SU-DHL-6 (cell line): ENCODE measurements around the gene CA12.

ENCODE experiments used
- H2AFZ ChIP-seq: fragments of 200-600 bp; sonication (generic); 2 replicates; pipeline ENCODE4 v1.6.1; 2014; ENCODE audit warnings: low read depth, mild to moderate bottlenecking, moderate library complexity, mixed read lengths, antibody characterized with exemption, low read length; ENCODE audit not compliant: severe bottlenecking
- H3F3A ChIP-seq: fragments of 200-600 bp; shearing (Covaris generic); 2 replicates; pipeline ENCODE4 v1.6.0; 2016; ENCODE audit warnings: antibody characterized with exemption, mild to moderate bottlenecking; ENCODE audit not compliant: insufficient read depth
- H3K27ac ChIP-seq: fragments of 200-600 bp; sonication (generic); 2 replicates; pipeline ENCODE4 v1.5.1; 2016; ENCODE audit warnings: low read depth, mild to moderate bottlenecking, low read length, moderate library complexity, mixed read lengths
- H3K27me3 ChIP-seq: fragments of 200-600 bp; sonication (generic), shearing (Covaris generic); 2 replicates; pipeline ENCODE4 v1.6.0; 2014; ENCODE audit warnings: mild to moderate bottlenecking, low read length
- H3K36me3 ChIP-seq: fragments of 200-600 bp; sonication (generic); 2 replicates; pipeline ENCODE4 v1.6.1; 2014; ENCODE audit warnings: mild to moderate bottlenecking, low read length, mixed read lengths
- H3K4me2 ChIP-seq: fragments of 300-600, 200-600 bp; shearing (Covaris generic), sonication (generic); 2 replicates; pipeline ENCODE4 v1.6.0; 2014; ENCODE audit warnings: low read length, low read depth, mild to moderate bottlenecking; ENCODE audit not compliant: poor library complexity, severe bottlenecking
- H3K4me3 ChIP-seq: fragments of 200-600 bp; sonication (generic); 2 replicates; pipeline ENCODE4 v1.5.1; 2014; ENCODE audit warnings: antibody characterized with exemption, low read length, mild to moderate bottlenecking, mixed read lengths; ENCODE audit not compliant: insufficient read depth, poor library complexity, severe bottlenecking
- H3K79me2 ChIP-seq: fragments of 200-600 bp; sonication (generic); 2 replicates; pipeline ENCODE4 v1.6.1; 2014; ENCODE audit warnings: mild to moderate bottlenecking, low read length, moderate library complexity; ENCODE audit not compliant: insufficient read depth
- H3K9ac ChIP-seq: fragments of 200-600 bp; sonication (generic); 2 replicates; pipeline ENCODE4 v1.7.0; 2014; ENCODE audit warnings: mild to moderate bottlenecking, low read length
- H3K9me2 ChIP-seq: fragments of 200-600 bp; sonication (generic); replicated peaks from 2 replicates; pipeline ENCODE4 v1.6.1; 2014; ENCODE audit warnings: low read length; ENCODE audit not compliant: insufficient read depth
- H3K9me3 ChIP-seq: fragments of 200-600 bp; sonication (generic); 2 replicates; pipeline ENCODE4 v1.6.1; 2014; ENCODE audit warnings: low read length, mixed read lengths; ENCODE audit not compliant: insufficient read depth
- H4K20me1 ChIP-seq: fragments of 200-600 bp; sonication (generic); 2 replicates; pipeline ENCODE4 v1.6.1; 2014; ENCODE audit warnings: low read depth, mild to moderate bottlenecking, antibody characterized with exemption, low read length, moderate library complexity, mixed read lengths
- EZH2phosphoT487 ChIP-seq: fragments of 200-600 bp; sonication (generic), shearing (Covaris generic); conservative IDR thresholded peaks from 2 replicates; pipeline ENCODE4 v1.6.1; 2018; ENCODE audit warnings: mild to moderate bottlenecking, antibody characterized with exemption, low read length, moderate library complexity, mixed read lengths
- TF ChIP-seq, protein P1 (sequence below): fragments of 200-600 bp; sonication (generic); IDR thresholded peaks from one replicate; pipeline ENCODE4 v1.5.1; 2017; ENCODE audit warnings: antibody characterized with exemption, mild to moderate bottlenecking, low read length, moderate library complexity; ENCODE audit not compliant: insufficient read depth, poor library complexity, severe bottlenecking

Gene CA12

DNA sequence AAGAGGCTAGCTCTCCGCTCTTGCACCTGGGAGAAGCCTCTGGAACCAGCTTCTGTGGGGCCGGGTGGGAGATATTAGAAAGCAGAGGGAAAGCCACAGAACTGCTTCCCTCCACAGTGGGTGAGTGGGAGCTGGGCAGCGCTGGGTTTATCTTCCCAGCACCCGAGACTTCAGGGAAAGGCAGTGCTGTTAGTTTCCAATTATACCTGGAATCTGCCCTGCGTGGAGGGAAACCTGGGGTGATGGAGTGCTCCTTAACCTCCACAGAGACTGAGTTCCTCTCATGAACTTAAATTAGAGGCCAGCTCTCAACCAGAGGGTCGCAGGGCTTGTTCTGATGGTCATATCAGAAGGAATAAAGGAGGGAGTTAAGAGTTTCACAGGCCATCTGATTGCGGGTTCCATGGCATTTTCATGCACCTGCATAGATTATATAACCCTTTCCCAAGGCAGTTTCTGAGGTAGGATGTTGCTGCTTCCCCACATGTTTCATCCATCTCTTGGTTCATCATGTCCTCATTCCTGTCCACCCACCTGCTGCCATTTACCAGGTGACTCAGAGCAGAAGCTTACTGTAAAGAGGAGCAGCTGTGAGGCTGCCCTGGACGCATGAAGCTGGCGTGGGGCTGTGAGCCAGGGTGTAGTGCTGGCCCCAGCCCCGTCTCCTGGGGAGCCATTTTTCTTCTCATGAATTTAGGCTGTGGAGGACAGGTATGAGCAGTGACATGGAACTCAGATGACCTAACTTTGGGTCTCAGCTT, 42.5 kb downstream of the CA12 start:
- Histone ChIP-seq H3K4me2 (no peak overlapping the region), H4K20me1 (no peaks in the 10 kb centered on the region), H3K36me3 (no peaks in the 10 kb centered on the region), H3K9ac (no peak overlapping the region), H3K27ac (no peak overlapping the region), H3K27me3 (no peaks in the 10 kb centered on the region), H3K9me3 (no peaks in the 10 kb centered on the region), H3F3A (no peaks in the 10 kb centered on the region), H2AFZ (no peak overlapping the region), H3K9me2 (no peaks in the 10 kb centered on the region), H3K4me3 (no peak overlapping the region), H3K79me2 (no peaks in the 10 kb centered on the region)
- TF ChIP-seq, protein P1, sequence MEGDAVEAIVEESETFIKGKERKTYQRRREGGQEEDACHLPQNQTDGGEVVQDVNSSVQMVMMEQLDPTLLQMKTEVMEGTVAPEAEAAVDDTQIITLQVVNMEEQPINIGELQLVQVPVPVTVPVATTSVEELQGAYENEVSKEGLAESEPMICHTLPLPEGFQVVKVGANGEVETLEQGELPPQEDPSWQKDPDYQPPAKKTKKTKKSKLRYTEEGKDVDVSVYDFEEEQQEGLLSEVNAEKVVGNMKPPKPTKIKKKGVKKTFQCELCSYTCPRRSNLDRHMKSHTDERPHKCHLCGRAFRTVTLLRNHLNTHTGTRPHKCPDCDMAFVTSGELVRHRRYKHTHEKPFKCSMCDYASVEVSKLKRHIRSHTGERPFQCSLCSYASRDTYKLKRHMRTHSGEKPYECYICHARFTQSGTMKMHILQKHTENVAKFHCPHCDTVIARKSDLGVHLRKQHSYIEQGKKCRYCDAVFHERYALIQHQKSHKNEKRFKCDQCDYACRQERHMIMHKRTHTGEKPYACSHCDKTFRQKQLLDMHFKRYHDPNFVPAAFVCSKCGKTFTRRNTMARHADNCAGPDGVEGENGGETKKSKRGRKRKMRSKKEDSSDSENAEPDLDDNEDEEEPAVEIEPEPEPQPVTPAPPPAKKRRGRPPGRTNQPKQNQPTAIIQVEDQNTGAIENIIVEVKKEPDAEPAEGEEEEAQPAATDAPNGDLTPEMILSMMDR, result no peak
- TF ChIP-seq EZH2phosphoT487, result no peak

DNA sequence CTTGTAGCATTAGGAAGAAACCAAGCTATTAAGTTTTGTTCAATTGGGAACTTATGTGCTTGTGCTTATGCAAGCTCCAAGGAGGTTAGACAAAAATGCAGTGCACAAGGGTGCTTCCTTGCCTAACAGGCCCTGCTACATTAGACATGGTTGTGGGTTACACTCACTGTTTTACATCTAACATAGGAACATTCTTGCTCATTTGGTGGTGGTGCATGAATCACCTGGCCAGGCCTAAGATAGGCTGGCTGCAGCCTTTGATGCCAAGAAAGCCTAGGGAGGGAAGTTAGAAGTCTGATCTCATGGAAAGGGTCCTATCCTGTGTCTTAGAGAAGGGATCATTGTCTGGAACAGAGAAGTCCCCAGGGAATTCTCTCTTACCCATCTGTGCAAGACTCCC, 43.5 kb downstream of the CA12 start:
- H2AFZ ChIP-seq, result no peak overlapping the region
- no peak overlapping the region for H3K4me3 ChIP-seq
- no peak overlapping the region for H3K27ac ChIP-seq
- H3K9ac ChIP-seq, result no peak overlapping the region
- H3K27me3 ChIP-seq, result no peaks in the 10 kb centered on the region
- no peaks in the 10 kb centered on the region for H3K79me2 ChIP-seq
- no peaks in the 10 kb centered on the region for H3K36me3 ChIP-seq
- no peaks in the 10 kb centered on the region for H3K9me2 ChIP-seq
- no peaks in the 10 kb centered on the region for H4K20me1 ChIP-seq
- H3F3A ChIP-seq, result no peaks in the 10 kb centered on the region
- no peak overlapping the region for H3K4me2 ChIP-seq
- no peaks in the 10 kb centered on the region for H3K9me3 ChIP-seq
- TF ChIP-seq, protein P1, result no peak
- TF ChIP-seq EZH2phosphoT487, result no peak

DNA sequence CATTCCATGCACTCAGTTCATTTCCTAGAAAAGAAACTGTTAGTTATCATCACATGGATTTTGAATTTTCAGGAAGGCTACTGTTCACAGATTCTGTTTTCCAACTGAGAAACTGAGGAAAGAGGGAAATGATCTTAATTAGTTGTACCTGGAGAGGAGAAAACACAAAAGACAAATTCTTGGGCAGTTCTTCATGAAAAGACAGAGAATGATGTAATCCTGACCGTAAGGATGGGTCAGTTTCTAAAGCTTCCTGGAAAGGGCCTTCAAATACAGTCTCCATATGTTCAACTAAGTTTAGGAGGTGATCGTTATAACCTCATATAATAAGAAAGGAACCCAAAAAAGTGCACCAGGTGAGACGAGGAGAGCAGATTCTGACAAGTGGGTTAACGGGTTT, 44.6 kb downstream of the CA12 start:
- no peak overlapping the region for H3K27ac ChIP-seq
- no peaks in the 10 kb centered on the region for H3K9me3 ChIP-seq
- no peaks in the 10 kb centered on the region for H3K27me3 ChIP-seq
- H2AFZ ChIP-seq, result no peak overlapping the region
- H3K9me2 ChIP-seq, result no peaks in the 10 kb centered on the region
- no peak for TF ChIP-seq EZH2phosphoT487
- TF ChIP-seq, protein P1, result no peak
- no peaks in the 10 kb centered on the region for H3F3A ChIP-seq
- H3K79me2 ChIP-seq, result no peaks in the 10 kb centered on the region
- H3K9ac ChIP-seq, result no peak overlapping the region
- no peak overlapping the region for H3K4me3 ChIP-seq
- no peaks in the 10 kb centered on the region for H3K36me3 ChIP-seq
- no peaks in the 10 kb centered on the region for H4K20me1 ChIP-seq
- H3K4me2 ChIP-seq, result no peak overlapping the region
